Tibial nerve (tissue), 3 donors: ENCODE data around the gene TFPI2.

Experiments
- POLR2A ChIP-seq, 2 donors: fragments of 450-650 bp; IDR thresholded peaks; one replicate each; pipeline ENCODE4 v1.6.1; 2017; ENCODE audit warnings: antibody characterized with exemption in 2 of 2, mild to moderate bottlenecking in 2 of 2, moderate library complexity in 2 of 2
- TF ChIP-seq, protein P1 (sequence below), 5 experiments: fragments of 200-600 bp in 3 of 5; fragments of 450-650 bp in 2 of 5; sonication (generic) in 3 of 5; IDR thresholded peaks; one replicate each; pipeline ENCODE4 v1.5.1; 2016 to 2019; ENCODE audit warnings: antibody characterized with exemption in 5 of 5, mild to moderate bottlenecking in 3 of 5, moderate library complexity in 2 of 5

DNA sequence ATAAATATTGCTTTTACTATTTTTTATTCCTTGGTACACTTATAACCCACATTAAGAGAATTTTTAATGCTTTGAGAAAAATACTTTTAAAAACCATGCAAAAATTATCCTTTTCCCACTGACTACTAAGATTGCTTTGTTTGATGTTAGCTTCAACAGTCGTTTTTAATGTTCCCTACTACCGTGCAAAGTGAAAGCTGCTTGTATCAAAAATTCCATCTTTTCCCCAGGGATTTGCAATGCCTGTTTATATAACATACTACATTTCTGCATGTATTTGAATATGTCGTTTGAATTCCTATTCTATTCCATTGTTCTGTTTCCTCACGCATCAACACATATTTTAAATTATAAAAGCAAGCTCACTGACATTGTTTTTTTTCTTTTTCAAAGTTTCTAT is 54.4 kb downstream of the TFPI2 start:
- TF ChIP-seq, protein P1, sequence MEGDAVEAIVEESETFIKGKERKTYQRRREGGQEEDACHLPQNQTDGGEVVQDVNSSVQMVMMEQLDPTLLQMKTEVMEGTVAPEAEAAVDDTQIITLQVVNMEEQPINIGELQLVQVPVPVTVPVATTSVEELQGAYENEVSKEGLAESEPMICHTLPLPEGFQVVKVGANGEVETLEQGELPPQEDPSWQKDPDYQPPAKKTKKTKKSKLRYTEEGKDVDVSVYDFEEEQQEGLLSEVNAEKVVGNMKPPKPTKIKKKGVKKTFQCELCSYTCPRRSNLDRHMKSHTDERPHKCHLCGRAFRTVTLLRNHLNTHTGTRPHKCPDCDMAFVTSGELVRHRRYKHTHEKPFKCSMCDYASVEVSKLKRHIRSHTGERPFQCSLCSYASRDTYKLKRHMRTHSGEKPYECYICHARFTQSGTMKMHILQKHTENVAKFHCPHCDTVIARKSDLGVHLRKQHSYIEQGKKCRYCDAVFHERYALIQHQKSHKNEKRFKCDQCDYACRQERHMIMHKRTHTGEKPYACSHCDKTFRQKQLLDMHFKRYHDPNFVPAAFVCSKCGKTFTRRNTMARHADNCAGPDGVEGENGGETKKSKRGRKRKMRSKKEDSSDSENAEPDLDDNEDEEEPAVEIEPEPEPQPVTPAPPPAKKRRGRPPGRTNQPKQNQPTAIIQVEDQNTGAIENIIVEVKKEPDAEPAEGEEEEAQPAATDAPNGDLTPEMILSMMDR (IDR thresholded peaks at IDR 0.05), result no peak
- no peak for TF ChIP-seq POLR2A (IDR thresholded peaks at IDR 0.05)
